ENCODE results near the gene SERPINE3. TPM values are rescaled to one million over a fixed set of nuclear protein-coding genes. Genes with fewer than 3 reads are reported as not detected.

SERPINE3 gene
- polyA plus RNA-seq, 3 donors = not detected

GRCh38 chr13:51349016-51349415, 9.5 kb downstream of the SERPINE3 start:
- Histone ChIP-seq H3K36me3 (replicated peaks in 1 of 2; ENCODE audit: control insufficient read depth in 1 of 2, insufficient read depth in 2 of 2, low read length in 2 of 2) (no peaks in the 10 kb centered on the region), H3K4me2 (replicated peaks; ENCODE audit: extremely low read depth, low read length, poor library complexity, severe bottlenecking) (no peak overlapping the region), H2AFZ (ENCODE audit: insufficient read depth, low read depth, low read length, poor library complexity, severe bottlenecking) (no peak overlapping the region), H3K9ac (ENCODE audit: insufficient read depth, low read length, poor library complexity, severe bottlenecking) (no peak overlapping the region), H4K20me1 (ENCODE audit: insufficient read depth, low read length) (no peaks in the 10 kb centered on the region), H3K4me3 (replicated peaks in 1 of 3; ENCODE audit: low read depth in 2 of 3, low read length in 3 of 3) (no peak overlapping the region), H3K9me3 (replicated peaks in 1 of 2; ENCODE audit: control insufficient read depth in 1 of 2, insufficient read depth in 1 of 2, low read length in 2 of 2) (no peaks in the 10 kb centered on the region), H3K27me3 (ENCODE audit: control insufficient read depth in 2 of 2, insufficient read depth in 2 of 2, low read length in 2 of 2) (no peaks in the 10 kb centered on the region), H3K27ac (ENCODE audit: low read depth in 1 of 2, low read length in 2 of 2) (no peak overlapping the region), H3K4me1 (ENCODE audit: control insufficient read depth in 1 of 2, insufficient read depth in 2 of 2, low read length in 2 of 2) (no peaks in the 10 kb centered on the region), H3K79me2 (ENCODE audit: insufficient read depth, low read length) (no peaks in the 10 kb centered on the region)
- Mint-ChIP-seq H3K36me3 (no peaks in the 10 kb centered on the region), H3K4me1 (no peaks in the 10 kb centered on the region), H3K9me3 (no peaks in the 10 kb centered on the region), H3K27ac (no peak overlapping the region), H3K27me3 (ENCODE audit: low read depth in 3 of 3) (peaks cover 1 to 3% (median 2%) of the 10 kb centered on the region in 3 donors), H3K4me3 (no peak overlapping the region)
- intact Hi-C loops (cut with micrococcal nuclease) = no loop called here
- TF ChIP-seq CTCF (IDR thresholded peaks at IDR 0.05) = no peak
- no peak for DNase-seq

- Histone ChIP-seq H2AFZ (ENCODE audit: insufficient read depth, low read depth, low read length, poor library complexity, severe bottlenecking) (no peak overlapping the region), H3K27me3 (ENCODE audit: control insufficient read depth in 2 of 2, insufficient read depth in 2 of 2, low read length in 2 of 2) (no peaks in the 10 kb centered on the region), H3K4me1 (ENCODE audit: control insufficient read depth in 1 of 2, insufficient read depth in 2 of 2, low read length in 2 of 2) (no peaks in the 10 kb centered on the region), H3K9ac (ENCODE audit: insufficient read depth, low read length, poor library complexity, severe bottlenecking) (no peak overlapping the region), H3K36me3 (replicated peaks in 1 of 2; ENCODE audit: control insufficient read depth in 1 of 2, insufficient read depth in 2 of 2, low read length in 2 of 2) (no peaks in the 10 kb centered on the region), H3K4me3 (replicated peaks in 1 of 3; ENCODE audit: low read depth in 2 of 3, low read length in 3 of 3) (no peak overlapping the region), H3K9me3 (replicated peaks in 1 of 2; ENCODE audit: control insufficient read depth in 1 of 2, insufficient read depth in 1 of 2, low read length in 2 of 2) (no peaks in the 10 kb centered on the region), H3K79me2 (ENCODE audit: insufficient read depth, low read length) (no peaks in the 10 kb centered on the region), H3K4me2 (replicated peaks; ENCODE audit: extremely low read depth, low read length, poor library complexity, severe bottlenecking) (no peak overlapping the region), H4K20me1 (ENCODE audit: insufficient read depth, low read length) (no peaks in the 10 kb centered on the region), H3K27ac (ENCODE audit: low read depth in 1 of 2, low read length in 2 of 2) (no peak overlapping the region)
- TF ChIP-seq CTCF (IDR thresholded peaks at IDR 0.05) = no peak
- Mint-ChIP-seq H3K27me3 (ENCODE audit: low read depth in 3 of 3) (peaks cover 0 to 1% (median 0%) of the 10 kb centered on the region in 3 donors), H3K9me3 (no peaks in the 10 kb centered on the region), H3K27ac (no peak overlapping the region), H3K4me1 (no peaks in the 10 kb centered on the region), H3K36me3 (peaks cover 0 to 3% of the 10 kb centered on the region in 2 donors), H3K4me3 (no peak overlapping the region)
- intact Hi-C loops (cut with micrococcal nuclease) = no loop called here
- no peak for DNase-seq
- 90% methylated on average over 2 of the region's 2 CpGs for WGBS (ENCODE audit: insufficient coverage)
Measured at GRCh38 chr13:51355217-51355616, 15.7 kb downstream of the SERPINE3 start.

Measured in CD14-positive monocyte (primary cell).